GM12801 (cell line): ENCODE results near the gene MRPS22.

Experiments used
- CTCF ChIP-seq: IDR thresholded peaks from one replicate; pipeline ENCODE4 v1.5.1; 2011; ENCODE audit warnings: control low read depth; ENCODE audit not compliant: insufficient read length; ENCODE audit errors: extremely low read depth

The MRPS22 gene

GRCh38 chr3:139319428-139320402, 24.1 kb upstream of the MRPS22 start:
- TF ChIP-seq CTCF = no peak

GRCh38 chr3:139320551-139321309, 23.1 kb upstream of the MRPS22 start:
- TF ChIP-seq CTCF = no peak

DNA sequence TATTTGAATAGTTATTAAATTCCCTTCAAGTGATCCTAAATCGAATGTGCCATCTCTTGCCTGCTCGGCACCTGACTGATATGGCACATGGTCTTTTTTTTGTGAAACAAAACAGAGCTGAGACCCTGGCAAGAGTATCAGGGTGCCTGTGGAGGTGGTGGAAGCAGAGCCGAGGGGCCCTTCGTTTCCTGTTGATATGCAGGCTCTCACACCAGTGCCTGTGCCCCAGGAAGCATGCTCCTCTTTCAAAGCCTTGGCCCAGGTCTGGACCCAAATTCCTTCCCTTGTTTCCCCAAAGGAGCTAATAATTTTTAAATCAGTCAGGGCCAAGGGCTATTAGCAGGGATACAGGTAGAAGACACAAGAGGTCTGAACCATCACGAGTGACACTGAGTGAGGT, 21.5 kb upstream of the MRPS22 start:
- no peak for TF ChIP-seq CTCF

GRCh38 chr3:139323146-139323545, 20.7 kb upstream of the MRPS22 start:
- TF ChIP-seq CTCF = no peak

DNA sequence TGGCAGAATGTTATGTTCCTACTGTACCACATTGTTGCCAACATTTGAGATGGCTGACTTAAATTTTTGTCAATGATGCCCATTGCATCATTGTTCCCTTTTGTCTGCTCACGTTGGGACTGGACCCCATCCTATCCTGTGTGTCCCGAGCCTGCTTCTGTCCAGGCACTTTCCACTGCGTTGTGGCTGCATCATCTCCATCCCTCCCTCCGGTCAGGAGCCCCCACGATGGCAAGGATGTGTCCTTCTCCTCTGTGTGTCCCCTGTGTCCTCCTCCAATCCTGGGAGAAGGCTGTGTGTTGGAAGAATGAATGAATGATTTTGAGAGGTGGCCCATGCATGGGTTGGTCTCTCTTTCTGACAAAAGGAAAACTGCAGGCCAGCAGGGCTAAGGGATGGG, 19.4 kb upstream of the MRPS22 start:
- TF ChIP-seq CTCF = no peak

DNA sequence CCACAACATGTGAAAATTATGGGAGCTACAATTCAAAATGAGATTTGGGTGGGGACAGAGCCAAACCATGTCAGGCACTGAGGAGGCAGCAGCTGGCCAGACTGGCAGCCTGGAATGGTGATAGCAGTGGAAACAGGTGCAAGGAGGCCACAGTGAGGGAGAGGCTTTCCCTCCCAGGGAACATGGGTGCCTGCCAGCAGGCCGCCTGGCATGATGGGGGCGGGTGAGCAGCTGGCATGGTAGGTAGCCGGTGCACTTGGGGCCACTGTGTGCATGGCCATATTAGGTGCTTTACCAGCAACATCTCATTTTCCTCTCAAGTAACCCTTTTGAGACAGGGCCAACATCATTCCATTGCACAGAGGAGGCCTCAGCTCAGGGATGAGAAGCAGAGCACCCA, 18.3 kb upstream of the MRPS22 start:
- no peak for TF ChIP-seq CTCF

DNA sequence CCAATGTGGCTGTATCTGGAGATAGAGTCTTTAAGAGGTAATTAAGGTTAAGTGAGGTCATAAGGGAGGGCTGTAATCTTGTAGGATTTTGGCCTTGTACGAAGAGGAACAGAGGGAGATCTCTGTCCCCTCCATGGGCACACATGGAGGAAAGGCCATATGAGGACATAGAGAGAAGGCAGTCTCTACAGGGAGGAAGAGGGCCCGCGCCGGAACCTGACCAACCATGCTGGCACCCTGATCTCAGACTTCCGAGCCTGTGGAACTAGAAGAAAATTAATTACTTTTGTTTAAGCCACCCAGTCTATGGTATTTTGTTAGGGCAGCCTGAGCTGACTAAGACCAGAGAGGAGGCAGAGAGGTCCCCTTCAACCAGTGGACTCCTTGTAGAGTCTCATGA, 17.7 kb upstream of the MRPS22 start:
- TF ChIP-seq CTCF = no peak
